Panc1 (cell line): ENCODE measurements around the gene ZBTB20.

ENCODE experiments used
- POLR2AphosphoS5 ChIP-seq: IDR thresholded peaks from 2 replicates; pipeline ENCODE4 v1.6.1; 2012; ENCODE audit warnings: mild to moderate bottlenecking, low read depth, low read length, moderate library complexity
- SIN3A ChIP-seq: IDR thresholded peaks from 2 replicates; pipeline ENCODE4 v1.6.1; 2012; ENCODE audit warnings: low read depth, mild to moderate bottlenecking, low read length, moderate library complexity, borderline replicate concordance; ENCODE audit not compliant: insufficient read depth
- TCF7L2 ChIP-seq: IDR thresholded peaks from 2 replicates; pipeline ENCODE4 v1.6.1; 2011; ENCODE audit warnings: mild to moderate bottlenecking, low read depth, low read length, inconsistent platforms
- TF ChIP-seq, protein P1 (sequence below): fragments of 450-650 bp; IDR thresholded peaks from 2 replicates; pipeline ENCODE4 v1.5.1; 2017; ENCODE audit warnings: mild to moderate bottlenecking
- TF ChIP-seq, protein P2 (sequence below), 2 experiments: IDR thresholded peaks; 2 replicates each; pipeline ENCODE4 v1.6.1; 2011 to 2012; ENCODE audit warnings: low read depth in 2 of 2, control low read depth in 1 of 2, low read length in 1 of 2, mild to moderate bottlenecking in 1 of 2, moderate library complexity in 1 of 2; ENCODE audit not compliant: insufficient read depth in 1 of 2

DNA sequence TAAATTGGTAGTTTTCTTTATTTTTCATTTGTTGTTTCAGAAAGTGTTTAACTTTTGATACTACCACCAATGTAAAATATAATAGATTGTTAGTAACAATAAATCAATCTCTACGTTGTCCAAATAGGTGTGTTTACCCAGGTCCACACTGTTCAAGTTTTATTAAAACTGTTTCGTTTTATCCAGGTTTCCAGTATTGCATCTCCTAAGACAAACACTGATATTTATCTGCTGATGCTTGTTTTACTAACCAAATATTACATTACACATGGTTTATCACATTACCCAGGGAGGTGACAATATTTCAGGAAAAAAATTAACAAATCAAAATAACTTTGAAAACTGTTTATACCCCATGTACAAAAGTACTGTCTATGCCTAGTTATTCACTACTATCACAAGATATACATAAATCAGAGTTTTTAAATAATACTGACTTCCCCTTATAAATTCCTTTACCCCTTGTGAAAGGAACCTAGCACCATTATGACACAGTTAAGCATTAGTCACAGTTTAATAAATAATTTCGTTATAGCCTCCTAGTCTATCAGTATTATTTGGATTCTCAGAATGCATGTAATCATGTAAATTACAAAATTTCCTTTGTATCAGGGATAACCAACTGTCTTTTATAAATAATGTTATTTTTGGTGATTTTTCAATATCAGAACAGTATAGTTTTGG is 205.3 kb downstream of the ZBTB20 start:
- TF ChIP-seq POLR2AphosphoS5 (no peak), SIN3A (no peak), TCF7L2 (no peak)
- TF ChIP-seq, protein P1, sequence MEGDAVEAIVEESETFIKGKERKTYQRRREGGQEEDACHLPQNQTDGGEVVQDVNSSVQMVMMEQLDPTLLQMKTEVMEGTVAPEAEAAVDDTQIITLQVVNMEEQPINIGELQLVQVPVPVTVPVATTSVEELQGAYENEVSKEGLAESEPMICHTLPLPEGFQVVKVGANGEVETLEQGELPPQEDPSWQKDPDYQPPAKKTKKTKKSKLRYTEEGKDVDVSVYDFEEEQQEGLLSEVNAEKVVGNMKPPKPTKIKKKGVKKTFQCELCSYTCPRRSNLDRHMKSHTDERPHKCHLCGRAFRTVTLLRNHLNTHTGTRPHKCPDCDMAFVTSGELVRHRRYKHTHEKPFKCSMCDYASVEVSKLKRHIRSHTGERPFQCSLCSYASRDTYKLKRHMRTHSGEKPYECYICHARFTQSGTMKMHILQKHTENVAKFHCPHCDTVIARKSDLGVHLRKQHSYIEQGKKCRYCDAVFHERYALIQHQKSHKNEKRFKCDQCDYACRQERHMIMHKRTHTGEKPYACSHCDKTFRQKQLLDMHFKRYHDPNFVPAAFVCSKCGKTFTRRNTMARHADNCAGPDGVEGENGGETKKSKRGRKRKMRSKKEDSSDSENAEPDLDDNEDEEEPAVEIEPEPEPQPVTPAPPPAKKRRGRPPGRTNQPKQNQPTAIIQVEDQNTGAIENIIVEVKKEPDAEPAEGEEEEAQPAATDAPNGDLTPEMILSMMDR: no peak
- TF ChIP-seq, protein P2, sequence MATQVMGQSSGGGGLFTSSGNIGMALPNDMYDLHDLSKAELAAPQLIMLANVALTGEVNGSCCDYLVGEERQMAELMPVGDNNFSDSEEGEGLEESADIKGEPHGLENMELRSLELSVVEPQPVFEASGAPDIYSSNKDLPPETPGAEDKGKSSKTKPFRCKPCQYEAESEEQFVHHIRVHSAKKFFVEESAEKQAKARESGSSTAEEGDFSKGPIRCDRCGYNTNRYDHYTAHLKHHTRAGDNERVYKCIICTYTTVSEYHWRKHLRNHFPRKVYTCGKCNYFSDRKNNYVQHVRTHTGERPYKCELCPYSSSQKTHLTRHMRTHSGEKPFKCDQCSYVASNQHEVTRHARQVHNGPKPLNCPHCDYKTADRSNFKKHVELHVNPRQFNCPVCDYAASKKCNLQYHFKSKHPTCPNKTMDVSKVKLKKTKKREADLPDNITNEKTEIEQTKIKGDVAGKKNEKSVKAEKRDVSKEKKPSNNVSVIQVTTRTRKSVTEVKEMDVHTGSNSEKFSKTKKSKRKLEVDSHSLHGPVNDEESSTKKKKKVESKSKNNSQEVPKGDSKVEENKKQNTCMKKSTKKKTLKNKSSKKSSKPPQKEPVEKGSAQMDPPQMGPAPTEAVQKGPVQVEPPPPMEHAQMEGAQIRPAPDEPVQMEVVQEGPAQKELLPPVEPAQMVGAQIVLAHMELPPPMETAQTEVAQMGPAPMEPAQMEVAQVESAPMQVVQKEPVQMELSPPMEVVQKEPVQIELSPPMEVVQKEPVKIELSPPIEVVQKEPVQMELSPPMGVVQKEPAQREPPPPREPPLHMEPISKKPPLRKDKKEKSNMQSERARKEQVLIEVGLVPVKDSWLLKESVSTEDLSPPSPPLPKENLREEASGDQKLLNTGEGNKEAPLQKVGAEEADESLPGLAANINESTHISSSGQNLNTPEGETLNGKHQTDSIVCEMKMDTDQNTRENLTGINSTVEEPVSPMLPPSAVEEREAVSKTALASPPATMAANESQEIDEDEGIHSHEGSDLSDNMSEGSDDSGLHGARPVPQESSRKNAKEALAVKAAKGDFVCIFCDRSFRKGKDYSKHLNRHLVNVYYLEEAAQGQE (IDR thresholded peaks at IDR 0.05; ENCODE audit: insufficient read depth in 1 of 2, low read depth in 2 of 2, low read length in 1 of 2): no peak
